ENCODE measurements around the gene NFKBIA.
"Not testable (repeated sequence)": the region's sequence is repeated elsewhere in the genome, so short reads cannot be mapped to it uniquely, and the experiment has no call there.

Gene NFKBIA

DNA sequence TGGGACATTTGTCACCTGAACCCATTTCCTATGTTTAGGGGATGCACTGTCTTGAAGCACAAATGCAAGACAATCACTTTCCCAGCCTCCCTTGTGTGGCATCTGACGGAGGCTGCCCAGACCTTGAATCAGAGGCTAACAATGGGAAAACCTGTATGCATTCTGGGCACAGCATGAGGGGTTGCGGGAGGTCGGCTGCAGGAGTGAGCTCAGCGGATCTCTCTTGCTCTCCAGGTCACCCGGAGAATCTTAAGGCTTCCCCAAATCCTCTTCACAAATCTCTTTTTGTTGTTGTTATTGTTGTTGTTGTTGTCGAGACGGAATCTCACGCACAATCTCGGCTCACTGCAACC is 15.3 kb downstream of the NFKBIA start:
- no peak for FAIRE-seq

DNA sequence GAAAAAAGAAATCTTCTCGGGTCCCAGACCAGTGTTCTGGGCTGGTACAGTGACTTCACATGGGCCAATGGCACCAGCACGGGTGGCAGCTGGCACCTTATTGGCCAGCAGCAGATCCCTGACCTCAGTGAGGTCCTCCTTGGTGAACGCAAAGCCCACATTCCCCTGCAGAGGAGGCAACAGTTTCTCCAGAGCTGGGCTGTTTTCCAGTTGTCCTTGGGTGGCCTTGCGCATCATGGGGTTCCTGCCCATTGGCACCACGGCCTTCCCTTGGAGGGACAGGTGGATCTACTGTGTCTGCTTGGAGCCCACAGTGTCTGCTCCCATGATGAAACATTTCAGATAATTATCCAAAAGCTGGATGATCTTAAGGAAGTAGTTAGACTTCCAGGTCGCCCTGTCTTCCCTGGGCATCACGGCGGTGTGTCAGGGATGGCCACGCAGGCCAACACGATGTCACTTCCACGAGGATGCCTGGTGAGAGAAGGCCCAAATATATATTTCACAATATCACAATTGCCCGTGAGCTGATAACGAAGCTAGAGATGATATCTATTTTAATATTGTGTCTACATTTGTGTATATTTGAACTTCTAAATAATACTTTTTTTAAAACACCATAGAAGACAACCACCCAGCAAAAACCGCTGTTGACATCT is 15.8 kb downstream of the NFKBIA start:
- no peak for FAIRE-seq

DNA sequence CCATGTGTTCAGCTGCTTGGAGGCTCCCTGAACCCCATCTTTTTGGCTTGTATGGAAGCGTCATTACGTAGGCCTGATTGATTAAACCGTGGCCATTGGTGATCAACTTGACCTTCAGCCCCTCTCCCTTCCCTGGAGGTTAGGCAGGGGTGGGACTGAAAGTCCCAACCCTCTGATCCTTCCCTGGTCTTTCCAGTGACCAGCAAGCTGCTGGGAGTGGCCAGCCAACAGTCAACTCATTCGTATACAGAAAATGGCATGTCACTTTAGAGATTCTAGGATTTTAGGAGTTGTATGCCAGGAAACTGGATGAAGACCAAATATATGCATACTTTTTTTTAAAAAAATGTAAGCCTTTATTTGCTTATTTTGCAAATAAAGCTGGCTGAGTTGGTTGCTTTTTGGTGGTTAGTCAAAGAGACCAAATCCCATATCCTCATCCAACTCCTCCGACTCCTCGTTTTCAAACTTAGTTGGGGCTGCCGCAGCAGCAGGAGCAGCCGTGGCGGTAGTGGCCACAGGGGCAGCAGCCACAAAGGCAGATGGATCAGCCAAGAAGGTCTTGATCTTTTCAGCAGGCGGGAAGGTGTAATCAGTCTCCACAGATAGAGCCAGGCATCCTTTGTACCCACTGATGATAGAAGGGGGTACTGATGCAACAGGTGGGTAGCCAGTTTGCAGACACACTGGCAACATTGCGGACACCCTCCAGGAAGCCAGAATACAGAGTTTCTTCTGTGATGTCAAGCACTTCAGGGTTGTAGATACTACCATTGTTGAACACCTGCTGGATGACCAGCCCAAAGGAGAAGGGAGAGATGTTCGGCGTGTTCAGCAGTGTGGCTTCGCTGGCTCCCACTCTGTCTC is 16.6 kb downstream of the NFKBIA start:
- no peak for FAIRE-seq

DNA sequence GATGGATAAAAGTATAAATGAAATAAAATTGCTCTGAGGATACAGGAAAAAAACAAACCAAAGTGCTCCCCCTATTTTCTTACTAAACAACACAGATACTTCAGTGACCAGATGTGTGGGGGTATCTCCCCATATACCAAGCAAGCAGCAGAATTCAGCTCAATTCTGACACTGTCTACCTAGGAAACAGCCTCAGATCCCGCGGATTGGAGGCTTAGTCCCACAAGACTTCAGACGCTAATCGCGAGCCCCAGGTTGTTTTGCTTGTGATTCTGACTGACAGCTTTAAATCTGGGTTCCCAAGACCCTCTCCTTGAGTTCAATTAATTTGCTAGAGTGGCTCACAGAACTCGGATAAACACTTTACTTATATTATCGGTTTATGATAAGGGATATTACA is 17.3 kb downstream of the NFKBIA start:
- no peak for FAIRE-seq

DNA sequence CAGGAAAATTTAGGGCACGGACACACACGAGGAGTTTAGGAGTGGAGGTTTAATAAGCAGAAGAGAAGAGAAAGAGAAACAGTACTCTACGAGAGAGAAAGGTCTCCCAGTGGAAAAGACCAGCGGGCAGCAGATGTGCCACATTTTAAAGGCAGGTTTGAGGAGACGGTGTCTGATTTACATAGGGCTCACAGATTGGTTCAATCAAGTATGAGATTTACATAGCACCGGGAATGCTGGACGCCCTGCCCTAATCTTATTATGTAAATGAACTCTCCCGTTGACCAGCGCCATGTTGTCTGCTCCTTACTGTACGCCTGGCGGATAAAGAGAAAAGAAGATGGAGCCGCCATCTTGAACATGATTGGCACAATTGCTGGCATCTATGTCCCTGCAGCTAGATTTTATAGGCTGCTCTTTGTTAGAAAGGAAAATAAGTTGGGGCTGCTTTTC is 17.9 kb downstream of the NFKBIA start:
- no peak for FAIRE-seq

DNA sequence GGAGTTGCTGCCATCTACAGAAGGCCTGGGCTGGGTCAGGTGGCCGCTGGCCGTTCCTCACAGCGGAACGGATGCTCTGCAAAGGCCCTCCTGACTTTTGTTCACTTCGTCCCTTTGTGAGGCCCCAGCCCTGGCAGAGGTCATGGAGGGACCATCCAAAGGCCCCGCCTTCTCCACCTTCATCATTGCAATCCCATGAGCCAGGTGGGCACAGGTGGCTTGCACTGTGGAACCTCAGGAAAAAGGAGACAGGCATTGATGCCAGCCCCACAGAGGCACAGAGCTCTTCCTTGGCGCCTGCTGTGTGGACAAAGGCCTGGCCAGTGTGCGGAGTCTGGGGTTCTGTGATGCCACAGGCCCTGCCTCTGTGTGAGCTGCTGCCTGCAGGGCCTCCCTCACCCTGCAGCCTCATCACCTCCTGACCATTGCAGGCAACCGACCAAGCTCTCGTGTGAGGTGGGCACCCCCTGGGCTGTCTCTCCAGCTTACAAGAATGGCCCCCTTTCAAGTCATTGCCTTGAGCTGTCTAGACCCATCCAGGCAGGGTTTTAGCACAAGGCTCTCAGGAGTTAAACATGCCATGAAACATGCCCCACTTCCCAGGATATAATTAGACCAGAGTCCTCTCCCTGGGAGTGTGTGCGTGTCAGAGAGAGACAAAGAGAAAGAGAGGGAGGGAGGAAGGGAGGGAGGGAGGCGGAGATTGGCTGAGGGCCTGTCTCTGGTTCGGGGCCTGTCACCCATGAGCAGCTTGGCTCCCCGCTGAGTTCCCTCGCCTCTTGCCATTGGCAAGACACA is 19.3 kb downstream of the NFKBIA start:
- FAIRE-seq, result no peak

DNA sequence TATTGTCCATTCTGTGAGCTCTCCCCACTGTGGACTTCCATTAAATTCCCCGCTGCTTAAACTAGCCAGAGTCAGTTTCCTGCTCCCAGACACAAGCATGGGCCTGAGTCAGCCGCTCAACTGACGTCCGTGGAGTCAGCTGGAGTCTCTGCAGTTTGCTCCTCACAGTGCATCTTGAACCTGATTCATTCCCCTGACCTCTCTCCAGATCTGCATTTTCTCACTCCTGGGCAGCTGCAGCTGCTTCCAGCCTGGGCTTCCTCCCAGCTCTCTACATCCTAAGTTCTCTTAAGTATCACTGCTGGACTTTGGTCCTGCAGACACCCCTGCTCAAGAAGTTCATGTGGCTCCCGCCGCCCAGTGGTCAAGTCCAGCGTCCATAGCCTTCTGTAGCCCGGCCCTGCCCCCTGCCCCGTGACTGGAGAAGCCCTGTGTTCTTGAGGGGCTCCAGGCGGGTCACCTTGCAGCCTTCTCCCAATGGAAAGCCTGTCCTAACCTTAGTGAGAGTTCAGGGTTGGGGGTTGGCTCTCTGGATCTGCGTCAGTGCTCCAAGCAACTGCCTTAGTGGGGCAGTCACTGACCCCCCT is 20.0 kb downstream of the NFKBIA start:
- no peak for FAIRE-seq

DNA sequence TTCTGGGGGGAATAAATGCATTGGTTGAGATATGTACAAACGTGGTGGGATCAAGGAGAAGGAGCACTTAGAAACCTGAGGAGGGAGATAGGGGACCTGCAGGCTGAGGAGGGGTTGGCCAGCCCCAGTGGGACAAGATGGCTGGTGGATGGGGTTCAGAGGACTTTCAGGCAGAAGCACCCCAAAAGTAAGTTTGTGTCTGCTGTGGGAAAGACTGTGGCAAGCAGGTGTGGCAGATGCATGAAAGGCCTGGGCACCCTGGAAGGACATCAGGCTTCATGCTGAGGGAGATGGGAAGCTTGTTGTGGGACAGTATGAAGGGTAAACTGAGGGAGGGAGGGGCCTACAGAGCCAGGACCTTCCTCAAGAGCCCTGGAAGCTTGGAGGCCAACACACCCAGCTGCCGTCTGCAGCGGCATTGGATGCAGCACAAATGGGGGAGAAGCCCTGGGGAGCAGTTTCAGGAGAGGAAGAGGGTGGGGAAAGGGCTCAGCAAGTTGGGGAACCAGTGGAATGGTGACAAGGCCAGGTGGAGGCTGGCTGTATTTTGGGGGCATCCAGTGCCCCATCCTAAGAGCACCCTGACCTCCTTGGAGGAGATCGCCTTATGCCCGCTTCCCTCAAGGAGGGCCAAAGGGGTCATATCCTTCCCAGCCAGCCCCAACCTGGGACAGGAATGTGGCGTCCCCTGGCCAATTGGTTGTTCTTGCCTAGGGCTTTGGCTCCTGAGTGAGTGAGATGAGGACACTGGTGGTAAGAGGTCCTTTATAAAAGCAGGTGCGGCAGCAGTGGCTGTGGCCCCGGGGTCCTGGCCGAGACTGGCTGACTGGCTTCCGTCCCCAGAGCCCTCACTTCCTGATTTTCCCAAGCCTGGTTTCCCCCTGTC is 20.7 kb downstream of the NFKBIA start:
- no peak for FAIRE-seq

DNA sequence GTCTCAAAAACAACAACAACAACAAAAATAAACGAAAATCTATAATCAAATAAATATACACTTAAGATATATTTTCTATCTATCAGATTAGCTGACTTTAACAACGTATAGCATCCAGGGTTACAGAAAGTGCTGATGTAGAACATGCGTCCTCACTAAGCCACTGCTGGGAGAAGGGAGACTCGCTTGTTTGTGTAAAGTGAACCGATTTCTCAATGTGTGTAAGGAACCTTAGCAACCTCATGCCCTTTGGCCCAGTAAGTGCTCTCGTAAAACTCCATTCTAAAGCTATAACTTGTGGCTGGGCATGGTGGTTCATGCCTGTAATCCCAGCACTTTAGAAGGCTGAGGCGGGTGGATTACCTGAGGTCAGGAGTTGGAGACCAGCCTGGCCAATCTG is 23.8 kb downstream of the NFKBIA start:
- no peak for FAIRE-seq

DNA sequence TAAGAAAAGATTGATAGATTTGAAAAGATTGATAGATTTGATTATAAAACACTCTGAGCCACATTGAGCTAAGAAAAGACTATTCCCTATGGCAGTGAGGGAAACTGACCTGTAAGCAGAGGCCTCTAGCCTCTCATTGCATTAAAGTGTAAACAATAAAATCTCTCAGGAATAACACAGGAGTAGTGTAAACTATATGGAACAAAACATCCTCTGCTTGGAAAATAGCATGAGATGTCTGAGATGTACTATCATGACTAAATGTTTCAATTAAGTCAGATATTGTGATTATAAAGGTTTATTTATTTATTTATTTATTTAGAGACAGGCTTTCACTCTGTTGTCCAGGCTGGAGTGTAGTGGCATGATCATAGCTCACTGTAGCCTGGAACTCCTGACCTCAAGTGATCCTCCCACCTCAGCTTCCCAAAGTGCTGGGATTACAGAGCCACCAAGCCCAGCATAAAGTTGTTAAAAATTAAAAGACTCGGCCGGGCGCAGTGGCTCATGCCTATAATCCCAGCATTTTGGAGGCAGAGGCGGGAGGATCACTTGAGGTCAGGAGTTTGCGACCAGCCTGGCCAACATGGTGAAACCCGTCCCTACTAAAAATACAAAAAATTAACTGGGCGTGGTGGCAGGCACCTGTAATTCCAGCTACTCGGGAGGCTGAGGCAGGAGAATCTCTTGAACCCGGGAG is 25.2 kb downstream of the NFKBIA start:
- FAIRE-seq, result not testable (repeated sequence)

DNA sequence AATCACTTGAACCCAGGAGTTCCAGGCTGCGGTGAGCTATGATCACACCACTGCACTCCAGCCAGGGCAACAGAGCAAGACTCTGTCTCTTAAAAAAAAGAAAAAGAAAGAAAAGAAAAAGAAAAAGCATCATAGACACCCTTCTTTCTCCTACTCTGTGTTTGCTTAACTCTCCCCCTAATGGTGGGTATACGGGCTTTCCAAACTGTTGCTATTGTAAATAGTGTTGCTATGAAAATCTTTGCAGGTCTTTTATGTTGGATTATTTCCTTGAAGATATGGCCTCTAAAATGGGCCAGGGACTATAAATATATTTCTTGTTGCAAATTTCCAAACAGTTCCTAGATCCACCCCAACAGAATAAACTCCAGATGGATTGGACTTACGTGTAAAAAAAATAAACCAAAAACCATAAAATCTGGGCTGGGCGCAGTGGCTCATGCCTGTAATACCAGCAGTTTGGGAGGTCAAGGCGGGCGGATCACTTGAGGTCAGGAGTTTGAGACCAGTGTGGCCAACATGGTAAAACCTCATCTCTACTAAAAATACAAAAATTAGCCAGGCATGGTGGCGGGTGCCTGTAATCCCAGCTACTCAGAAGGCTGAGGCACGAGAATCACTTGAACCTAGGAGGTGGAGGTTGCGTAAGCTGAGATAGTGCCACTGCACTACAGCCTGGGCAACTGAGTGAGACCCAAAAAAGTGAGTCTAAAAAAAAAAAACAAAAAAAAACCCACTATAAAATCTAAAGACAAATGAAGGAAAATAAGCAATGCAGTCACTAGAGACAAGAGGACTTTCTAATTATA is 25.9 kb downstream of the NFKBIA start:
- FAIRE-seq, result no peak

DNA sequence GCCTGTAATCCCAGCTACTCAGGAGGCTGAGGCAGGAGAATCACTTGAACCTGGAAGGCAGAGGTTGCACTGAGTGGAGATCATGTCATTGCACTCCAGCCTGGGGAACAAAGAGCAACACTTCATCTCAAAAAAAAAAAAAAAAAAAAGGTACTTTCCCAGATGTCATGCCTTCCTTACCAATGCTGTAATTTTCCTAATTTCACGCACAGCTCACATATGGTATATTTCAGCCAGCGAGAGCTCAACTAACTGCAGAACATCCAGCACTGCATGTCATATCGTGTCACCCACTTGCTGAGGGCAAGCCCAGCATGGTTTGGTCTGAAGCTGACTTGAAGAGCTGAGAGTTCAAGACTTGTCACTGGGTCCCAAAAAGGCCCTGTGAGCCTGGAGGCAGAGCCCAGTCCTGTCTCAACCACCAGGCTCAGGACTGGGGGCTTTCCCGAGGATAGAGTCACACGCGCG is 29.0 kb downstream of the NFKBIA start:
- FAIRE-seq, result no peak

DNA sequence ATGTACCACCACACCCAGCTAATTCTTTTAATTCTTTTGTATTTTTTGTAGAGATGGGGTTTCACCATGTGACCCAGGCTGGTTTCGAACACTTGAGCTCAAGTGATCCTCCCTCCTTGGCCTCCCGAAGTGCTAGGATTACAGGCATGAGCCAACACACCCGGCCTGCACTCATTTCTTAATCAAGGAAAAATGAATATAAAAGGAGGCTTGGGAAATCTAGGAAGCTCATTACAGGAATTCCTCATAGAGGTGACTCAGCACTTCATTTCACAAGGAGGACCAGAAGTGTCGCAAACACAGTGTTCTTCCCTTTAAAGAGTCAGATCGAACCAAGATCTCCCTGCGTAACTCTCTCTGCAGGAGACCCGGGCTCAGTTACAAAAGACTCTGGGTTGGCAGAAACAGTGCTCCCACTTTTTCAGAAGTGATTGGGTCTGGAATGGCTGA is 30.3 kb downstream of the NFKBIA start:
- FAIRE-seq, result no peak

DNA sequence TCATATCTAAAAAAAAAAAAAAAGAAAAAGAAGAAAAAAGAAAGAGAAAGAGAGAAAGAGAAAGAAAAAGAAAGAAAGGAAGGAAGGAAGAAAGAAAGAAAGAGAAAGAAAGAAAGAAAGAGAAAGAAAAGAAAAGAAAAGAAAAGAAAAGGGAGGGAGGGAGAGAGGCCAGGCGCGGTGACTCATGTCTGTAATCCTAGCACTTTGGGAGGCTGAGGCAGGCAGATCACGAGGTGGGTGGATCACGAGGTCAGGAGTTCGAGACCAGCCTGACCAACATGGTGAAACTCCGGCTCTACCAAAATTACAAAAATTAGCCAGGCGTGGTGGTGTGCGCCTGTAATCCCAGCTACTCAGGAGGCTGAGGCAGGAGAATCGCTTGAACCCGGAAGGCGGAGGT is 31.3 kb downstream of the NFKBIA start:
- not testable (repeated sequence) for FAIRE-seq

DNA sequence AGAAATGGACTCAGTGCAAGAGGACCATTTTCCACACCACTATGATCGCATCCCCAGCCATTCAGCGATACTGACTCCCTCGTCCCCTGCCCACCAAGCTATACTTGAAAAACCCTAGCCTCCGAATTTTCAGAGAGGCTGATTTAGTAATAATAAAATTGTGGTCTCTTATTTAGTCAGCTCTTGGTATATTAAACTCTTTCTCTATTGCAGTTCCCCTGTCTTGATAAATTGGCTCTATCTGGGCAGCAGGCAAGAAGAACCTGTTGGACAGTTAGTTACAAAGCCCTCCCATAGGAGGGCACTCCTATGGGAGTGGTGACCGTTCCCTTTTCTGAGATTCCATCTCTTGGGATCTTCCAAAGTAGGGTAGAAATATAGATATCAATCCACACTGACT is 33.6 kb downstream of the NFKBIA start:
- FAIRE-seq, result no peak

DNA sequence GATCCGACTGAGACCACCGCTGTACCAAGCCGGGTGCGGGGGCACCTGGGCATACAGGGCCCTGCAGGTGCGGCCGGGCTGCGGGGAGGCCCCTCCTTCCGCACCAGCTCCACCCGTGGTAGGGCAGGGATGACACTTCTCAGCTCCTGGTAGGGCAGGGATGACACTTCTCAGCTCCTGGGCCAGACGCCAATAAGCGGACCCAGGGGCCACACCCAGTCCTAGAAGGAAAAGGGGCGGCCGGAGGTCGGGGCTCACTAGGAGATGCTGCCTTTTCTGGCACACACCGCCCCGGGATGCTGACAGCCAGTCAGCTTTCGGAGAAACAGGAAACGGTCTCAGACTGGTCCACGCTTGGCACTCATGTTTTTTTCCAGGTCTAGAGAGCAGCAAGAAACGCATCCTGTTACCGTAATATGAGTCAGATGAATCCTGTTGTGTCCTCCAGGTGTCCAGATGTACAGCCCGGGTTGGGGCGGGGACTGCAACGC is 34.8 kb downstream of the NFKBIA start:
- no peak for FAIRE-seq

DNA sequence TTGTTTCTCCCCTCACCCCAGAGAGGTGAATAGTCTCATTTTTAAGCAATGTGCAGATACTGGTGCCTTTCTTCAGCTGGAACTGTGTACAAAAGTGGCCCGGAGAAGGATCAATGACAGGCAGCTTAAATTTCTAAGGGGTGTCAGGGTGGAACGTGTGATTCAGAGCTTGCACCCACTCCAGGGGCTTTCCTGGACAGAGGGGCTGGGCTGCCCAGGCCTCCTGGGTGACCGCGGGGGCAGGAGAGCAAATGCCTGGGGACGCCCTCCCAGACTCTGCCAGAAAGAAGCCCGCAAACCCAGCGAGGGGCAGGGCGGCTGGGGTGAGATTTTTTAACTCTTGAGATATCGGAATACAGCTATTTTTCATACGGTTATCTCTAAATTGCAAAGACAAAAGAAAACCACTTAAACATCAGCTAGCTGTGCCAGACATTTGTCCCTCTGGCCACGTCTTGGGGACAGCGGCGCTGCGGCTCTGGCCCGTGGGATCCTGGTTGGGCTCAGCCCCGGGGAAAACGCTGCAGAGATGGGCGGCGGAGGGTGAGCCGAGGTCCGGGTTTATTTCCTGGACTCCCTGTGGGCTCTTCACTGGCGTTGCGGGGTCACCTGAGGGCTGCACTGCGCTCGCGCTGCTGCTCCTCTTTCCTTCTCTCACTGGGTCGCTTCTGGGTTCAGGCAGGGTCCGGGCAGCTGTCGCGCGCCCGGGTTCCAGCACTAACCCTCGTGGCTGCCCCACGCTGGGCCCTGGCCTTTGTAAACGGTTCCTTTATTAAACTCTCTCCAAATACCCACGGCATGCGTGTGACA is 35.8 kb downstream of the NFKBIA start:
- no peak for FAIRE-seq

DNA sequence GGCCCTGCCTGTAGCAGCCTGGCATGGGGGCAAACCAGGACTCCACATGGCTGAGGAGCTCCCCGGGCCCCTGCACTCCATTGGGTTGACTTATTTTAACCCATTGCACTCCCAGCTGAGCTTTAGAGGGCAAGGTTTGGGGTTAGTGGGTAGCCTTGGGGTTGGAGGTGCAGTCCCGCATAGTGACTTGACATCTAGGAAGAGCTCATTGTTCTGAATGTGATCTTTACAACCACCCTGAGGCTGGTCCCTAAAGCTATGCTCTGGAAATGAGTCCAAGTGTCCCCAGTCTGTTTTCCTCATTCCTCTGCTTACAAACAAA is 36.4 kb downstream of the NFKBIA start:
- no peak for FAIRE-seq

DNA sequence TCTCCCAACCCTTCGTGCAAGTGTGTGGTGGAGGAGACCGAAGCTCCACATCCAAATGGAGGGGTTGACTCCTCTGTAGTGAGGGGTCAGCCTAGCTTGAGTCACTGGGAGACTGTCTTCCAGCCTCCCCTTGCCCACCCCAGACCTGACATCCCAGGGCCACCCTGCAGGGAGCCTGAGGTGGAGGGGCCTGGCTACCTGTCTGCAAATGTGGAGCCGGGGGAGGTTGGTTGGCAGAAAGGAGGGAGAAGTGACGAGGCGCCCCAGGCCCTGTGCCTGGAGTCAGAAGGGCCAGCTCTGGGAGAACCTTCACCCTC is 37.5 kb downstream of the NFKBIA start:
- FAIRE-seq, result no peak

DNA sequence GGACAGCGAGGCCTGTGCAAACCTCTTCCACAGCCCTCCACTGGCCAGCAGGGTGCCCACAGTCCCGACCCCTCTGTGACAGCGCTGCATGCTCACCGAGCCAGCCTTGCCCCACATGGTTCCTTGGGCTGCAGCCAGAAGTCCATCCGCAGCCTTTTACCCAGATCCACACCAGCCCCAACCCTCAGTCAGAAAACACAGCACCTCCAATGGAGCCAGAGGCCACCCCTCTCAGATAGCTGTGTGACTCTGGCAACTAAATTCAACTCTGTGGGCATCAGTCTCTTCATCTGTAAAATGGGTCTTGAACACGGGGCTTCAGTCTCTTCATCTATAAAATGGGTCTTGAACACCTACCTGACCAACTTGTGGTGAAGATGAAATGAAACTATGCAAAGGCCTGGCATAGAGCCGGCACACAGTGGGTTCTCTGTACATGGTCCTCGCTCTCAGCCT is 38.0 kb downstream of the NFKBIA start:
- no peak for FAIRE-seq

Measured in G401.6 (cell line).